ENCODE data around the gene TAF15.

DNA sequence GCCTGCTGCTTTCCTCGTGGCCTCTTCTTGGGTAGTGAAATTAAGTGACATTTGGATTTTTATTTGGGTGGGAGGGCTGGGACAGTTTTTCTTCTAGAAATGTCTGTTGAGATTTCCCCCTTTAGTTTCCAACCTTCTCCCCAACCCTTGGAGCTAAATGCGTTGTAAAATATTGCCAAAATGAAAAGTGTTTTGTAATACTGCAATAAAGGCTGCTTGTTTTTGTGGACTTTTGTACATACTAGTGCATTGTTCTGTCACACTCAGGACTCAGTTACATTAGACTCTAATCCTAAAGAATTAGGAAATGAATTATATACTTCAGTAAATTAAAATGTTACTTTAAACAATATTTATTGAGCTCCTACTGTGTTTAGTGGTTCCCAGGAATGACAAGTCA lies 37.7 kb downstream of the TAF15 start:
- TF ChIP-seq POLR2A (IDR thresholded peaks at IDR 0.05), result no peak
- TF ChIP-seq, protein P1, sequence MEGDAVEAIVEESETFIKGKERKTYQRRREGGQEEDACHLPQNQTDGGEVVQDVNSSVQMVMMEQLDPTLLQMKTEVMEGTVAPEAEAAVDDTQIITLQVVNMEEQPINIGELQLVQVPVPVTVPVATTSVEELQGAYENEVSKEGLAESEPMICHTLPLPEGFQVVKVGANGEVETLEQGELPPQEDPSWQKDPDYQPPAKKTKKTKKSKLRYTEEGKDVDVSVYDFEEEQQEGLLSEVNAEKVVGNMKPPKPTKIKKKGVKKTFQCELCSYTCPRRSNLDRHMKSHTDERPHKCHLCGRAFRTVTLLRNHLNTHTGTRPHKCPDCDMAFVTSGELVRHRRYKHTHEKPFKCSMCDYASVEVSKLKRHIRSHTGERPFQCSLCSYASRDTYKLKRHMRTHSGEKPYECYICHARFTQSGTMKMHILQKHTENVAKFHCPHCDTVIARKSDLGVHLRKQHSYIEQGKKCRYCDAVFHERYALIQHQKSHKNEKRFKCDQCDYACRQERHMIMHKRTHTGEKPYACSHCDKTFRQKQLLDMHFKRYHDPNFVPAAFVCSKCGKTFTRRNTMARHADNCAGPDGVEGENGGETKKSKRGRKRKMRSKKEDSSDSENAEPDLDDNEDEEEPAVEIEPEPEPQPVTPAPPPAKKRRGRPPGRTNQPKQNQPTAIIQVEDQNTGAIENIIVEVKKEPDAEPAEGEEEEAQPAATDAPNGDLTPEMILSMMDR (IDR thresholded peaks at IDR 0.05 in 4 of 5, conservative IDR thresholded peaks at IDR 0.05 in 1 of 5), result no peak

Measured in gastrocnemius medialis (tissue), 4 donors.